RWPE2 (cell line): ENCODE results near the gene GPX1.

Source experiments
- ATAC-seq: fragments of 200-7000 bp; cut with Tn5 transposase; 3 replicates; pipeline ENCODE4 v1.9.1; 2021; ENCODE audit warnings: low read depth
- DNase-seq: peaks from one replicate; pipeline ENCODE4 v3.0.0-alpha.2; 2020; ENCODE audit warnings: low spot score
- H3K27ac ChIP-seq: fragments of 450-650 bp; 2 replicates; pipeline ENCODE4 v1.5.1; 2017; ENCODE audit warnings: mild to moderate bottlenecking; ENCODE audit not compliant: poor library complexity, severe bottlenecking
- H3K27me3 ChIP-seq: fragments of 250-450 bp; sonication (Bioruptor Pico); 2 replicates; pipeline ENCODE4 v1.5.1; 2021; ENCODE audit warnings: mild to moderate bottlenecking, moderate library complexity; ENCODE audit not compliant: insufficient read depth, poor library complexity, severe bottlenecking
- H3K36me3 ChIP-seq: fragments of 250-450 bp; sonication (Bioruptor Pico); 2 replicates; pipeline ENCODE4 v1.5.1; 2020; ENCODE audit warnings: low read depth, mild to moderate bottlenecking, moderate library complexity
- H3K4me1 ChIP-seq: fragments of 250-450 bp; sonication (Bioruptor Pico); 2 replicates; pipeline ENCODE4 v1.5.1; 2021; ENCODE audit warnings: mild to moderate bottlenecking, moderate library complexity; ENCODE audit not compliant: insufficient read depth, poor library complexity, severe bottlenecking
- H3K4me3 ChIP-seq: fragments of 250-450 bp; sonication (Bioruptor Pico); 2 replicates; pipeline ENCODE4 v1.5.1; 2021; ENCODE audit warnings: mild to moderate bottlenecking, moderate library complexity; ENCODE audit not compliant: severe bottlenecking
- H3K9me3 ChIP-seq: fragments of 250-450 bp; sonication (Bioruptor Pico); 2 replicates; pipeline ENCODE4 v1.5.1; 2021; ENCODE audit warnings: mild to moderate bottlenecking, moderate library complexity; ENCODE audit not compliant: severe bottlenecking
- CTCF ChIP-seq: fragments of 450-650 bp; IDR thresholded peaks from one replicate; pipeline ENCODE4 v1.5.1; 2017; ENCODE audit warnings: mild to moderate bottlenecking, moderate library complexity; ENCODE audit not compliant: poor library complexity, severe bottlenecking

Gene GPX1

GRCh38 chr3:49311283-49311682 is 46.9 kb downstream of the GPX1 start:
- Histone ChIP-seq H3K4me3 (no peak overlapping the region), H3K36me3 (peaks cover 76% of the 10 kb centered on the region), H3K27ac (no peak overlapping the region), H3K4me1 (no peaks in the 10 kb centered on the region), H3K27me3 (no peaks in the 10 kb centered on the region), H3K9me3 (no peaks in the 10 kb centered on the region)
- no peak for DNase-seq
- TF ChIP-seq CTCF, result no peak
- no peak for ATAC-seq

- Histone ChIP-seq H3K27ac (no peak overlapping the region), H3K36me3 (peaks cover 74% of the 10 kb centered on the region), H3K4me1 (no peaks in the 10 kb centered on the region), H3K4me3 (no peak overlapping the region), H3K27me3 (no peaks in the 10 kb centered on the region), H3K9me3 (no peaks in the 10 kb centered on the region)
- no peak for TF ChIP-seq CTCF
- no peak for DNase-seq
- no peak for ATAC-seq
Observed at GRCh38 chr3:49310677-49311076, 47.5 kb downstream of the GPX1 start.
